ENCODE results near the gene MYO10. TPM values are rescaled to one million over a fixed set of nuclear protein-coding genes. Genes with fewer than 3 reads are reported as not detected.

The MYO10 gene
- total and polyA plus RNA-seq, 3 experiments from 2014 or later: 0.11 to 0.18 TPM; not detected in 1

DNA sequence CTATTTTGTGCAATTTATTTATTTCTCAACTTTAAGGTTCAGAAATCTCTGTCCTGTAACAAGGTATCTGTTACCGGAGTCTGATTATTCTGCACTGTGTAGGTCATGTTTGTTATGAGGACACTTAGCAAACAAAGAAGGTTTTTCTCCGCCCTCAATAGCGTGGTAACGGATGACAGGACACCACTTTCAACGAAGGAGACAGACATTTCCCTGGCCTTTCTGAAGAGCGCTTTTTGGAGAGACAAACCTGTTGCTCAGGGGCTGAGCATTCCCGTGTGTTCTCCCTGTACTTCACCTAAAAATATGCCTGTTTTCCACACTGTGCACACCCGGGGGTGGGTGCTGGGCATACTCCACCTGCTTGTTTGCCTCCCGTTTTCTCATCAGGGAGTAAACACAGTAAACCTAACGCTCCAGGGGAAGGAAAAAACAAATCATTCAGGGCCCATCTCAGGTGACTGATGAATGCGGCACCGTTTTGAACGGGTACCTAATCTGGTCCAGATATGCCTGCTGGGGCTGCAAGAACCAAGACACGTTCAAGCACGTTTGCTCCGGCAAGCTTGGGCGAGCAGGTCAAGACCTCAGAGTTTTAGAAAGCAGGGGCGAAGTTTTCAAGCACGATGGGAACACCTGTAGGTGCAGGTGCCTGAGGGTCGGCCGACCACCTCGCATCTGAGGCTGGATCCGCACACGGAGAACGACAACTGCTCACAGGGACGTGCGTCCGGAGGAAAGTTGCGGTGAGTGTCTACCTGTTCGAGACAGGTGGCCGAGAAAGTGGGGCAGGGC is 320.1 kb downstream of the MYO10 start:
- no peak for DNase-seq
- peak overlapping the region; percentile 87 to 98 (median 95) for H3K27ac Mint-ChIP-seq
- Histone ChIP-seq H3K27ac (ENCODE audit: low read depth, low read length) (peak overlapping the region; percentile 22), H3K4me1 (ENCODE audit: insufficient read depth, low read length) (peaks cover 35% of the 10 kb centered on the region), H3K27me3 (ENCODE audit: insufficient read depth, low read length, poor library complexity, severe bottlenecking) (no peaks in the 10 kb centered on the region), H3K36me3 (ENCODE audit: insufficient read depth, low read length) (no peaks in the 10 kb centered on the region), H3K4me3 (ENCODE audit: low read length) (peak overlapping the region; percentile 46), H3K9me3 (ENCODE audit: low read length) (no peaks in the 10 kb centered on the region)
- peak overlapping the region in 6 of 7 donors; percentile 90 to 96 (median 94) for H3K4me3 Mint-ChIP-seq
- H3K9me3 Mint-ChIP-seq: no peaks in the 10 kb centered on the region
- no peaks in the 10 kb centered on the region for H3K27me3 Mint-ChIP-seq
- H3K4me1 Mint-ChIP-seq: peaks cover 40 to 48% (median 46%) of the 10 kb centered on the region in 3 donors
- H3K36me3 Mint-ChIP-seq: peaks cover 0 to 17% (median 6%) of the 10 kb centered on the region in 3 donors
- POLR2A ChIA-PET: interaction anchor here (1.2 to 2.8 kb wide), 3 partner anchors 11 to 160 kb away, joined by 3 to 12 read pairs (median 5); no protein-coding TSS in a partner anchor
- CTCF ChIA-PET: interaction anchor here (2.2 kb wide), 1 partner anchor 51 kb away, joined by 10 read pairs; no protein-coding TSS in a partner anchor

DNA sequence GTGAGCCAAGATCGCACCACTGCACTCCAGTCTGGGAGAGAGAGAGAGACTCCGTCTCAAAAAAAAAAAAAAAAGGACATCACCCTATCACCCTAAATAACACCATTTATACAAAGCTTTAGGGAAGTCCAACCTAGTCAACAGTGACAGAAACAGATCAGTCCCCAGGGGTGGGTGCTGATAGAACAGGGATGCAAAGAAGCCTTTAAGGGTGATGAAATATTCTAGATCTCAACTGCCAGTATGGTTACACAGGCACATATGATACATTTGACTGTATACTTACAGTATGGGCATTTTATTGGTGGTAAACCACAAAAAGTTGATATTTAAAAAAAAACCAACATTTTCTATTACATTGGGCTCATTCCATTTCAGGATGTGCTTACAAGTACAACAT is 324.1 kb downstream of the MYO10 start:
- DNase-seq: no peak
- Mint-ChIP-seq H3K36me3 (peaks cover under 1 to 22% (median 6%) of the 10 kb centered on the region in 3 donors), H3K4me1 (peaks cover 51 to 74% (median 63%) of the 10 kb centered on the region in 3 donors), H3K4me3 (peak overlapping the region in 1 of 7 donors; percentile 43), H3K9me3 (peaks cover 0 to 2% (median 0%) of the 10 kb centered on the region in 5 donors), H3K27me3 (no peaks in the 10 kb centered on the region), H3K27ac (peak overlapping the region in 1 of 8 donors; percentile 50)
- no peaks in the 10 kb centered on the region for H3K9me3 ChIP-seq (ENCODE audit: low read length)
- H3K27me3 ChIP-seq (ENCODE audit: insufficient read depth, low read length, poor library complexity, severe bottlenecking): no peaks in the 10 kb centered on the region
- ChIA-PET CTCF (no interaction called here), POLR2A (no interaction called here)
- H3K27ac ChIP-seq (ENCODE audit: low read depth, low read length): no peak overlapping the region
- peaks cover 16% of the 10 kb centered on the region for H3K4me1 ChIP-seq (ENCODE audit: insufficient read depth, low read length)
- no peaks in the 10 kb centered on the region for H3K36me3 ChIP-seq (ENCODE audit: insufficient read depth, low read length)
- H3K4me3 ChIP-seq (ENCODE audit: low read length): no peak overlapping the region
